A549 treated with DMSO at 1 μM for 4 hours (cell line): Measurements from ENCODE around the gene DDC. TPM values are rescaled to one million over a fixed set of nuclear protein-coding genes. Genes with fewer than 3 reads are reported as not detected.

Experiments
- total RNA-seq: library from RNA; stranded (reverse); fragments of 200-300 nt; extraction: Qiagen RNA extraction; gene quantifications from 5 replicates; pipeline ENCODE4 v1.2.3, GENCODE V29; 2022; ENCODE audit warnings: low read depth

DDC gene, protein sequence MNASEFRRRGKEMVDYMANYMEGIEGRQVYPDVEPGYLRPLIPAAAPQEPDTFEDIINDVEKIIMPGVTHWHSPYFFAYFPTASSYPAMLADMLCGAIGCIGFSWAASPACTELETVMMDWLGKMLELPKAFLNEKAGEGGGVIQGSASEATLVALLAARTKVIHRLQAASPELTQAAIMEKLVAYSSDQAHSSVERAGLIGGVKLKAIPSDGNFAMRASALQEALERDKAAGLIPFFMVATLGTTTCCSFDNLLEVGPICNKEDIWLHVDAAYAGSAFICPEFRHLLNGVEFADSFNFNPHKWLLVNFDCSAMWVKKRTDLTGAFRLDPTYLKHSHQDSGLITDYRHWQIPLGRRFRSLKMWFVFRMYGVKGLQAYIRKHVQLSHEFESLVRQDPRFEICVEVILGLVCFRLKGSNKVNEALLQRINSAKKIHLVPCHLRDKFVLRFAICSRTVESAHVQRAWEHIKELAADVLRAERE
- total RNA-seq = 0.76 to 1.8 TPM (median 1.2 TPM) in 5 replicates

DNA sequence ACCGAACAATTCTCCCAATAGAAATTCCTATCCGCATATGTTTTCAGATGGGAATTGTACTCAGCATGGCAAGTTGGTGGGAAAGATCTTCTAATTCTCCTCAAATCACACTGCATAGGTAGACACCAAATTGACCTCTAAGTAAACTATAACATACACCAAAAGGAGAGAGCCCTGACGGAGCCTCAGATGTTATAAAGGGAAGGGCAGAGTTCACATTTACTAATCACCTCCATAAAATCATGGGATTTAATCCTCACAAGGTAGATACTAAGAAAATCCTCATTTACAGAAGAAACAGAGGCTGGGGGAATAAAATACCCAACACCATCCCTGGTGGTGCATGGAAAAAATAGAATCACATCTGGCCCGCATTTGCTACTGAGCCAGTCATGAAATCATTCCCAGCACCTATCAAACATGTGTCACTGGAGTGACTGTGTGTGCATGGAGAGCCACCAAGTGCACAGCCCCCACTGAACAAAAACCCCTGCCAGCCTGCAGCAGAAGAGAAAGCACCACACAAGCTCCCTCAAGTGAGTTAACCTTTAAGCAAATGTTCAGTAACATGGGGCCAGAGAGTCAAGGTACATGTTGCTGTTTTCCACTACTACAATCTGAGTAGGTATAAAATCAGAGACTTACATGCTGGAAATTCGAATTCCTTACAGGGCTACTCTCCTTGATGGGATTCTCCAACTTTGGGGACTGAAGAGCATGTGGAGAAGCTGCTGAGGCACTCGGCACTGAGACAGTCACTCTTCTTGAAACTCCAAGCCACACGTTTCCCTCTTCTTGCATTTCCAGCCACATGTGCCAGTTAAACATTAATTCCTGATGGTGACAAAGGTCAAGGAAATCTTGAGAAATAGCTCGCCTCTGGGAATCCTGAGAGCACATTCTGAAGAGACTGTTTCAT is at the start of gene DDC:
TSS of gene DDC (minus strand) at position 766 of the 919 bp plus-strand sequence. CDS start 21,320 bp downstream, outside the sequence.

DNA sequence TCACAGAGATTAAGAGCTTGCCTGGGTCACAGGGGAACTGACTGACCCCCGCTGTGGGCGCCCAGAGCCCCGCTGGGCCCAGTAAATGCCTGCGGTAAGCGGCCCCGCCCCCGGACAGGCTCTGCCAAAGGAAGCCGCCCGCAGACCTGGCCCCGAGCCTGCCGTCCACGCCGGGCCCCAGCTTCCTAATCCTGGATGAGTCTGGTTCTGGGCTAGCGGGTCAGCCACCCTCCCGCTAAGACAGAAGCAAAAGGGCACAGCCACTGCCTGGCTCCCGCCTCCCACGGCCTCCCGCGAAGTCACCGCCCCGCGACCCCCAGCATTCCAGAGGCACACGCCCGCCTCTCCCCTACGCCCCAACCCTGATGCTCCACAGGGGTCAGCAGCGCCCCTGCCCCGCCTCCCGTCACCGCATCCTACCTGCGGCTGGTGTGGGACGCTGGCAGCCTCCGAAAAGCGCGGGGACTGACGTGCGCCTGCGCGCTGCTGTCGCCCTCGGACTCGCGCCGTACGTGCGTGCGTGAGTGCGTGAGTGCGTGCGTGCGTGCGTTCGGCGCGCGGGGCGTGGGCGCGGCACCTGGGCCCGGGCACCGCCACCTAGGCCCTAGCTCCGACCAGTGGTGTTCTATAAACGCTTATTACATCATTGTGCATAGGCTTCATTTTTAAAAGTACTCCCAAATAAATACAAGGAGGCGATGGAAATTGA is 115.2 kb downstream of the DDC start, which contains the start of gene FIGNL1:
TSS of gene FIGNL1 (minus strand) at position 470 of the 709 bp plus-strand sequence. CDS start 3,063 bp downstream, outside the sequence.

Other genes starting within 250 kb of the DDC start
- 17.7 to 21.1 TPM (median 20.3 TPM) in 5 replicates for gene FIGNL1, start 115.1 kb downstream of the DDC start, total RNA-seq
- gene GRB10, start 217.5 kb upstream of the DDC start, total RNA-seq = 68.4 to 95.1 TPM (median 82.8 TPM) in 5 replicates